GM12878 (cell line): ENCODE measurements around the gene CCDC8. TPM values are rescaled to one million over a fixed set of nuclear protein-coding genes. Genes with fewer than 3 reads are reported as not detected.

Experiments
- ATAC-seq: fragments of 200-7000 bp; cut with Tn5 transposase; 3 replicates; pipeline ENCODE4 v1.9.1; 2020; ENCODE audit warnings: mild to moderate bottlenecking, moderate library complexity
- BruUV-seq: library from RNA; stranded (reverse); fragments of 400-500 nt; replicated peaks from 2 replicates; lab custom pipeline; 2021; lab: Mats Ljungman, UMichigan
- CTCF ChIA-PET: fragments of 300-600 bp; sonication (Branson Sonifier 250); formaldehyde crosslinking; extraction: SDS; loops from one replicate; lab custom pipeline; 2021; ENCODE audit warnings: inconsistent platforms; lab: Yijun Ruan, JAX
- POLR2A ChIA-PET: fragments of 350-600 bp; formaldehyde crosslinking; extraction: SDS; loops from one replicate; lab custom pipeline; 2021; ENCODE audit warnings: inconsistent platforms; lab: Charles Lee
- RAD21 ChIA-PET: fragments of 300-600 bp; sonication (Branson Sonifier 250); formaldehyde crosslinking; loops from one replicate; lab custom pipeline; 2023; ENCODE audit warnings: antibody characterized with exemption; ENCODE audit not compliant: unreplicated experiment; lab: Charles Lee
- SMC1A ChIA-PET: fragments of 300-600 bp; sonication (Branson Sonifier 250); formaldehyde crosslinking; loops from one replicate; lab custom pipeline; 2023; ENCODE audit not compliant: unreplicated experiment, uncharacterized antibody; lab: Charles Lee
- DNase-seq: peaks from one replicate; pipeline ENCODE4 v3.0.0-alpha.2; 2011; ENCODE audit warnings: low read depth, low spot score
- FAIRE-seq: peaks from 3 replicates; lab custom pipeline; 2011; peaks lifted over from hg19 to GRCh38; lab: Jason Lieb, UNC
- H2AFZ ChIP-seq: 2 replicates; pipeline ENCODE4 v1.6.0; 2011; ENCODE audit warnings: low read depth, low read length, control low read depth; ENCODE audit not compliant: control insufficient read depth
- H3K27ac ChIP-seq: 2 replicates; pipeline ENCODE4 v1.5.1; 2011; ENCODE audit warnings: control low read depth; ENCODE audit not compliant: control insufficient read depth, insufficient read depth
- H3K27me3 ChIP-seq, 2 experiments: replicated peaks in 1 of 2; 2 replicates each; pipeline versions ENCODE4 v1.6.0 to v1.6.1; 2011; ENCODE audit warnings: low read length in 1 of 2; ENCODE audit not compliant: control insufficient read depth in 2 of 2, insufficient read depth in 2 of 2
- H3K36me3 ChIP-seq, 2 experiments: 2 replicates each; pipeline ENCODE4 v1.5.1; 2011; ENCODE audit warnings: low read length in 1 of 2; ENCODE audit not compliant: control insufficient read depth in 2 of 2, insufficient read depth in 2 of 2
- H3K4me1 ChIP-seq: 2 replicates; pipeline ENCODE4 v1.6.1; 2011; ENCODE audit warnings: mild to moderate bottlenecking, low read length, moderate library complexity, mixed read lengths; ENCODE audit not compliant: control insufficient read depth, insufficient read depth
- H3K4me2 ChIP-seq: 2 replicates; pipeline ENCODE4 v1.6.0; 2011; ENCODE audit warnings: control low read depth; ENCODE audit not compliant: control insufficient read depth, insufficient read depth
- H3K4me3 ChIP-seq: fragments of 200-600 bp; sonication (generic); 2 replicates; pipeline ENCODE4 v1.5.1; 2016
- H3K79me2 ChIP-seq: 2 replicates; pipeline ENCODE4 v1.6.0; 2011; ENCODE audit warnings: low read length; ENCODE audit not compliant: control insufficient read depth, insufficient read depth
- H3K9ac ChIP-seq: 2 replicates; pipeline ENCODE4 v1.8.0; 2011; ENCODE audit warnings: low read length, control low read depth, mixed read lengths; ENCODE audit not compliant: control insufficient read depth, insufficient read depth
- H3K9me3 ChIP-seq: replicated peaks from 3 replicates; pipeline ENCODE4 v1.5.1; 2011; ENCODE audit warnings: mild to moderate bottlenecking, low read length; ENCODE audit not compliant: control insufficient read depth, insufficient read depth
- H4K20me1 ChIP-seq: 2 replicates; pipeline ENCODE4 v1.6.0; 2011; ENCODE audit not compliant: control insufficient read depth, insufficient read depth
- DPF2 ChIP-seq: fragments of 450-650 bp; IDR thresholded peaks from 2 replicates; pipeline ENCODE4 v1.6.1; 2017; ENCODE audit warnings: mild to moderate bottlenecking
- EP300 ChIP-seq, 2 experiments: fragments of 150-350 bp in 1 of 2; IDR thresholded peaks; 2 replicates each; pipeline ENCODE4 v1.6.1; 2011 to 2012; ENCODE audit warnings: low read depth in 2 of 2, low read length in 2 of 2, borderline replicate concordance in 1 of 2, improper control_type of control experiment in 1 of 2, inconsistent platforms in 1 of 2; ENCODE audit not compliant: control insufficient read depth in 1 of 2
- JUND ChIP-seq: IDR thresholded peaks from 2 replicates; pipeline ENCODE4 v1.6.1; 2012; ENCODE audit warnings: low read depth, mild to moderate bottlenecking, low read length, improper control_type of control experiment, moderate library complexity
- MYC ChIP-seq: IDR thresholded peaks from 2 replicates; pipeline ENCODE4 v1.6.1; 2011; ENCODE audit warnings: mild to moderate bottlenecking, low read length, moderate library complexity, inconsistent platforms; ENCODE audit not compliant: insufficient read depth, insufficient replicate concordance, insufficient read length, severe bottlenecking
- STAT1 ChIP-seq: fragments of 450-650 bp; conservative IDR thresholded peaks from 2 replicates; pipeline ENCODE4 v1.6.1; 2014; ENCODE audit warnings: antibody characterized with exemption, mild to moderate bottlenecking
- TCF7 ChIP-seq: IDR thresholded peaks from 2 replicates; pipeline ENCODE4 v1.6.1; 2014; ENCODE audit warnings: antibody characterized with exemption, borderline replicate concordance
- YBX1 ChIP-seq: fragments of 450-650 bp; IDR thresholded peaks from 2 replicates; pipeline ENCODE4 v1.6.1; 2016; ENCODE audit warnings: antibody characterized with exemption
- ZNF622 ChIP-seq: fragments of 450-650 bp; IDR thresholded peaks from 2 replicates; pipeline ENCODE4 v1.6.1; 2017; ENCODE audit warnings: mild to moderate bottlenecking, inconsistent platforms
- WGBS: methylation state at CpG from one replicate; pipeline ENCODE4 v1.1.6; 2016; ENCODE audit warnings: low lambda C conversion rate; ENCODE audit not compliant: insufficient replicate concordance, insufficient coverage; ENCODE audit errors: missing lambda C conversion rate; 5-methylcytosine and 5-hydroxymethylcytosine counted together
- in situ Hi-C: fragments of 300-500 bp; cut with MboI; formaldehyde crosslinking; loops from 9 replicates; pipeline ENCODE4 v1.14.3; 2018; ENCODE audit warnings: mixed read lengths
- intact Hi-C: fragments of 100-400 bp; cut with micrococcal nuclease; formaldehyde crosslinking; loops from one replicate; pipeline ENCODE4 v1.14.2; 2022; ENCODE audit not compliant: unreplicated experiment
- polyA plus RNA-seq, 11 experiments: library from polyadenylated mRNA; depleted of rRNA in 4 of 11; unstranded in 6 of 11; stranded (reverse) in 5 of 11; fragments of >200 nt; fragmentation: Nextera tagmentation in 4 of 11; fragmentation: Illumina TruSeq in 1 of 11; extraction: Ambion mirVana in 4 of 11; extraction: Trizol in 1 of 11; gene quantifications; 1 replicate in 1 of 11; 2 replicates in 10 of 11; pipeline versions ENCODE4 v1.2.1 to v1.2.3, GENCODE V29; 2011 to 2016; ENCODE audit warnings: inconsistent platforms in 2 of 11, missing spikeins in 2 of 11, low read depth in 1 of 11
- total RNA-seq, 4 experiments: library from RNA; depleted of rRNA in 3 of 4; stranded (reverse); fragments of >200 nt in 3 of 4; fragmentation: Illumina TruSeq in 1 of 4; extraction: Trizol in 1 of 4; gene quantifications; 2 replicates each; pipeline versions ENCODE4 v1.2.1 to v1.2.3, GENCODE V29; 2013 to 2021
- TF ChIP-seq, protein P1 (sequence below): IDR thresholded peaks from 2 replicates; pipeline ENCODE4 v1.6.1; 2011; ENCODE audit warnings: borderline replicate concordance, low read depth, mild to moderate bottlenecking, moderate library complexity, low read length; ENCODE audit not compliant: insufficient read depth, poor library complexity, severe bottlenecking
- TF ChIP-seq, protein P2 (sequence below): fragments of 450-650 bp; IDR thresholded peaks from 2 replicates; pipeline ENCODE4 v1.6.1; 2017; ENCODE audit warnings: borderline replicate concordance
- TF ChIP-seq, protein P3 (sequence below): fragments of 450-650 bp; IDR thresholded peaks from 2 replicates; pipeline ENCODE4 v1.6.1; 2017; ENCODE audit warnings: mild to moderate bottlenecking, moderate library complexity

The CCDC8 gene
- total and polyA plus RNA-seq, 10 of the 15 experiments (the other 5 are each of a cell fraction or from before 2014, with no cell fraction given) = under 0.01 to 0.15 (median 0.05) TPM; not detected in 5

DNA sequence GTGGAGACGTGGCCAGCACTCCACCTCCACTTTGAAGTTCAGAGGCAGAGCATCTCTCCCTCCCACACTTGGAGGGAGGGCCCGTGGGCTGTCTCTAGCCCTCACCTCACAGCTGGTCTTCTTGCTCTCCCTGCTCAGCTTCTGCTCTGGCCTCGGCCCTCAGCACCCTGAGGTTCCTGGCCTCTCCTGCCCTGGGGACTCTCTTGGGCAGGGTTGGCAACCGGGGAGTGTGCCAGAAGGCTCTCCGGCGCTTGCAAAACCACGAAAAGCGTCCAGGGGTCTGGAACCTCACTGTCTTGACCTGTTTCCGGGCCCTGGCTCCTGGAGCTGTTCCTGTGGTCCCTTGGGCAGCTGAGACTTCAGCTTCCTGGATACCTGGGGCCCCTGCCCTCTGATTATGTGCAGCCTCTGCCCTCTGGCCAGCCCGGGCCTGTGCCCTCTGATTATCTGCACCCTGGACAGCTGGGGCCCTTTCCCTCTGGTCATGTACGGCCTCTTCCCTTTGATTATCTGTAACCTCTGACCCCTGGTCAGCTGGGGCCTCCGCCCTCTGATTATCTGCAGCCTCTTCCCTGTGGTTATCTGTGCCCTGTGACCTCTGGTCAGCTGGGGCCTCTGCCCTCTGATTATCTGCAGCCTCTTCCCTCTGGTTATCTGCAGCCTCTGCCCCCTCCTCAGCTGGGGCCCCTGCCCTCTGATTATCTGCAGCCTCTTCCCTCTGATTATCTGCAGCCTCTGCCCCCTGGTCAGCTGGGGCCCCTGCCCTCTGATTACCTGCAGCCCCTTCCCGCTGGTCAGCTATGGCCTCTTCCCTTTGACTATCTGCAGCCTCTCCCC lies 2.1 kb downstream of the CCDC8 start (continued):
- TF ChIP-seq, protein P1, sequence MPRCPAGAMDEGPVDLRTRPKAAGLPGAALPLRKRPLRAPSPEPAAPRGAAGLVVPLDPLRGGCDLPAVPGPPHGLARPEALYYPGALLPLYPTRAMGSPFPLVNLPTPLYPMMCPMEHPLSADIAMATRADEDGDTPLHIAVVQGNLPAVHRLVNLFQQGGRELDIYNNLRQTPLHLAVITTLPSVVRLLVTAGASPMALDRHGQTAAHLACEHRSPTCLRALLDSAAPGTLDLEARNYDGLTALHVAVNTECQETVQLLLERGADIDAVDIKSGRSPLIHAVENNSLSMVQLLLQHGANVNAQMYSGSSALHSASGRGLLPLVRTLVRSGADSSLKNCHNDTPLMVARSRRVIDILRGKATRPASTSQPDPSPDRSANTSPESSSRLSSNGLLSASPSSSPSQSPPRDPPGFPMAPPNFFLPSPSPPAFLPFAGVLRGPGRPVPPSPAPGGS = no peak
- TF ChIP-seq, protein P2, sequence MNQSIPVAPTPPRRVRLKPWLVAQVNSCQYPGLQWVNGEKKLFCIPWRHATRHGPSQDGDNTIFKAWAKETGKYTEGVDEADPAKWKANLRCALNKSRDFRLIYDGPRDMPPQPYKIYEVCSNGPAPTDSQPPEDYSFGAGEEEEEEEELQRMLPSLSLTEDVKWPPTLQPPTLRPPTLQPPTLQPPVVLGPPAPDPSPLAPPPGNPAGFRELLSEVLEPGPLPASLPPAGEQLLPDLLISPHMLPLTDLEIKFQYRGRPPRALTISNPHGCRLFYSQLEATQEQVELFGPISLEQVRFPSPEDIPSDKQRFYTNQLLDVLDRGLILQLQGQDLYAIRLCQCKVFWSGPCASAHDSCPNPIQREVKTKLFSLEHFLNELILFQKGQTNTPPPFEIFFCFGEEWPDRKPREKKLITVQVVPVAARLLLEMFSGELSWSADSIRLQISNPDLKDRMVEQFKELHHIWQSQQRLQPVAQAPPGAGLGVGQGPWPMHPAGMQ = no peak
- TF ChIP-seq EP300 (IDR thresholded peaks at IDR 0.05; ENCODE audit: borderline replicate concordance in 1 of 2, control insufficient read depth in 1 of 2, low read depth in 2 of 2, low read length in 2 of 2) (no peak), ZNF622 (no peak), JUND (no peak)

DNA sequence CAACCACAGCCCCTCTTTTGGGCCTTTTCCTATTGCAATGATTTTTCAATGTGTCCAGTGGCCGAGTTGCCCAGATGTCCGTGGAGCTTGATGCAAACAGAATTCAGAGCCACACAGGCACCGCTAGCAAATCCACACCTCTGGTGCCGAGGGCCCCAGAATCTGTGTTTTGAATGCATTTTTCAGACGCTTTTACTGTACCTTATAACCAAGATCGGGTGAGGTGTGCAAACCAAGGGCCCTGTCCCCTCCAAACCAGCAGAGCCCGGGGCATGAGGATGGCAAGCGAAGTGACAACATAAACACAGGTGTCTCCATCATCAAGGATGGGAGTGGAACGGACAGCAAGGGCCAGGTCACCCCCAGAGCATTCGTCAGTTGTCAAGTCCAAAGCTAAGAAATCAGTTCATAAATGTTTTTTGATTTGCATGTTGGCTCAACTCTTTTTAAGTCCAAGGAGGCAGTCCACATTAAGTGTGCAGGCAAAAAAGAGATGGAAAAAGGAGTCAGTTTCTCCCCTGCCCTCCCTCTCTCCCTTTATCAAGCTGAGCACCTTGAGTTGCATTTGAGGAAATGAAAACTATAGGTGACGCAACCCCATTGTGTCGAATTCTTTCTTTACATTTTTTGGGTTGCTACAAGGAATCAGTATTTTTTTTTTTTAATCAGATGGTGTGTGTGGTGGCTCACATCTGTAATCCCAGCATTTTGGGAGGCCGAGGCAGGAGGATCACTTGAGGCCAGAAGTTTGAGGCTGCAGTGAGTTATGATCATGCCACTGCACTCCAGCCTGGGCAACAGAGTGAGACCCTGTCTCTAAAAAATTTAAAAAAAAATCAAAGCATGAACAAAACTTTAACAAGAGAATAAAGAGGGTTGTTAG lies 2.9 kb downstream of the CCDC8 start:
- Histone ChIP-seq H3K4me1 (no peaks in the 10 kb centered on the region), H3K9ac (no peak overlapping the region), H3K27me3 (peaks cover 0 to 2% of the 10 kb centered on the region in 2 experiments; a peak in 3 of 4 replicates), H3K4me3 (no peak overlapping the region), H2AFZ (no peak overlapping the region), H4K20me1 (no peaks in the 10 kb centered on the region), H3K79me2 (no peaks in the 10 kb centered on the region), H3K27ac (no peak overlapping the region), H3K4me2 (no peak overlapping the region), H3K9me3 (no peaks in the 10 kb centered on the region), H3K36me3 (no peaks in the 10 kb centered on the region)
- ChIA-PET RAD21 (interaction anchor here (0.5 kb wide), 1 partner anchor 1365 kb away, joined by 9 read pairs; no protein-coding TSS in a partner anchor), CTCF (no interaction called here), SMC1A (no interaction called here), POLR2A (no interaction called here)
- 17% methylated on average over 13 of the region's 13 CpGs for WGBS
- intact Hi-C loops = no loop called here
- no TSS peak for BruUV-seq
- in situ Hi-C loops = no loop called here
- DNase-seq = no peak
- no peak for ATAC-seq
- FAIRE-seq = no peak
- no peak for TF ChIP-seq YBX1
- TF ChIP-seq TCF7 = no peak
- TF ChIP-seq, protein P3, sequence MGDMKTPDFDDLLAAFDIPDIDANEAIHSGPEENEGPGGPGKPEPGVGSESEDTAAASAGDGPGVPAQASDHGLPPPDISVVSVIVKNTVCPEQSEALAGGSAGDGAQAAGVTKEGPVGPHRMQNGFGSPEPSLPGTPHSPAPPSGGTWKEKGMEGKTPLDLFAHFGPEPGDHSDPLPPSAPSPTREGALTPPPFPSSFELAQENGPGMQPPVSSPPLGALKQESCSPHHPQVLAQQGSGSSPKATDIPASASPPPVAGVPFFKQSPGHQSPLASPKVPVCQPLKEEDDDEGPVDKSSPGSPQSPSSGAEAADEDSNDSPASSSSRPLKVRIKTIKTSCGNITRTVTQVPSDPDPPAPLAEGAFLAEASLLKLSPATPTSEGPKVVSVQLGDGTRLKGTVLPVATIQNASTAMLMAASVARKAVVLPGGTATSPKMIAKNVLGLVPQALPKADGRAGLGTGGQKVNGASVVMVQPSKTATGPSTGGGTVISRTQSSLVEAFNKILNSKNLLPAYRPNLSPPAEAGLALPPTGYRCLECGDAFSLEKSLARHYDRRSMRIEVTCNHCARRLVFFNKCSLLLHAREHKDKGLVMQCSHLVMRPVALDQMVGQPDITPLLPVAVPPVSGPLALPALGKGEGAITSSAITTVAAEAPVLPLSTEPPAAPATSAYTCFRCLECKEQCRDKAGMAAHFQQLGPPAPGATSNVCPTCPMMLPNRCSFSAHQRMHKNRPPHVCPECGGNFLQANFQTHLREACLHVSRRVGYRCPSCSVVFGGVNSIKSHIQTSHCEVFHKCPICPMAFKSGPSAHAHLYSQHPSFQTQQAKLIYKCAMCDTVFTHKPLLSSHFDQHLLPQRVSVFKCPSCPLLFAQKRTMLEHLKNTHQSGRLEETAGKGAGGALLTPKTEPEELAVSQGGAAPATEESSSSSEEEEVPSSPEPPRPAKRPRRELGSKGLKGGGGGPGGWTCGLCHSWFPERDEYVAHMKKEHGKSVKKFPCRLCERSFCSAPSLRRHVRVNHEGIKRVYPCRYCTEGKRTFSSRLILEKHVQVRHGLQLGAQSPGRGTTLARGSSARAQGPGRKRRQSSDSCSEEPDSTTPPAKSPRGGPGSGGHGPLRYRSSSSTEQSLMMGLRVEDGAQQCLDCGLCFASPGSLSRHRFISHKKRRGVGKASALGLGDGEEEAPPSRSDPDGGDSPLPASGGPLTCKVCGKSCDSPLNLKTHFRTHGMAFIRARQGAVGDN = no peak
- TF ChIP-seq STAT1 = no peak
- TF ChIP-seq DPF2 = no peak
- no peak for TF ChIP-seq MYC
